HT1080 (cell line): Measurements from ENCODE around the gene ENPP1. TPM values are rescaled to one million over a fixed set of nuclear protein-coding genes. Genes with fewer than 3 reads are reported as not detected.

Experiments used
- DNase-seq: peaks from one replicate; pipeline ENCODE4 v3.0.0-alpha.2; 2015; ENCODE audit warnings: low read depth
- total RNA-seq: library from RNA; depleted of rRNA; stranded (reverse); fragments of >200 nt; shearing (Covaris generic); gene quantifications from 2 replicates; pipeline ENCODE4 v1.2.3, GENCODE V29; 2014

The ENPP1 gene
- total RNA-seq, 1 experiment from 2014 or later, result 24.7 TPM

DNA sequence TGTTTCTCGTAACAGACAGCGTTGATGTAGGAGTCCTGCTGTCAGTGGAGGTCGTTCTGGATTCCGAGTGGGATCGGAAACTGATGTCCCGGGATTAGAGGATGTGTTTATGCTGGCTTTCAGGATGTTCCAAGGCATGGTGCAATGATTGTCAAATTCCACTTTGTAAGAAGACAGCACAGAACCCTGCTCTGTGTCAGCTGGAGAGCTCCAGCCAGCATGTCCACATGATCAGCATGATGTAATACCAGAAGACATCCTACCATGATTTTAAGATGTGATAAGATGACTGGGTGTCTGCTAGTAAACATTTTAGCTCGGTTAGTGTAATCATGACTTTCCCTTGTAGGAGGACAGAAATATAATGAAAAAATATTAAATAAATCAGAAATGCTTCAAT is 20.3 kb downstream of the ENPP1 start:
- no peak for DNase-seq

DNA sequence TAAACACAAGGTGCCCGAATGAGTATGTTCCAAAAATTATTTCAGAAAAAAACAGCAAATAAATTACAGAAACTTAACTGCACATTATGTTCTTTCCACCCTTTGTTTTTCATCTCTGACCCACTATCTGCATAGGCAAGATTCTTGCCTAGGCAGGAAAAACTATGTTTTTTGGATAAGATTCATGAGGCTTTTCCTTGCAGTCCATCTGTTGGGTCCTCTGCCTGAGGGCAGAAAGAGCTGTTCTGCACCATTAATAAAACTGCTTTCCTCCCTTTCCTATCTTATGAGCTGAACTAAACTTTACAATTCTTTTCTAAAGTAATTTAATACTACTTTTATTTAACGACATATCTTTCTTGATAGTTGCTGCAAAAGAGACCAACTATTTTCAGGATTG is 21.1 kb downstream of the ENPP1 start:
- DNase-seq, result no peak

DNA sequence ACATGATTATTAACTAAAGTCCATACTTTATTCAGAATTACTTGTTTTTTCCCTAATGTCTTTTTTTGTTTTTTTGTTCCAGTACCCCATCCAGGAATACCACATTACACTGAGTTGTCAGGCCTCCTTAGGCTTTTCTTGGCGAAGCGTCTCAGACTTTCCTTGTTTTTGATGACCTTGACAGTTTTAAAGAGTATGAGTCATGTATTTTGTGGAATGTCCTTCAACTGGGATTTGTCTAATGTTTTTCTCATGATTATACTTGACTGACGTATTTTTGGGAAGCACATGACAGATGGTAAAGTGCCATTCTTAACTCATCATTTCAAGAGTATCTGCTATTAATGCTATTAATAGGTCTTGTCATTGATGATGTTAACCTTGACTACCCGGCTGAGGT is 23.6 kb downstream of the ENPP1 start:
- DNase-seq, result peak; percentile 28

DNA sequence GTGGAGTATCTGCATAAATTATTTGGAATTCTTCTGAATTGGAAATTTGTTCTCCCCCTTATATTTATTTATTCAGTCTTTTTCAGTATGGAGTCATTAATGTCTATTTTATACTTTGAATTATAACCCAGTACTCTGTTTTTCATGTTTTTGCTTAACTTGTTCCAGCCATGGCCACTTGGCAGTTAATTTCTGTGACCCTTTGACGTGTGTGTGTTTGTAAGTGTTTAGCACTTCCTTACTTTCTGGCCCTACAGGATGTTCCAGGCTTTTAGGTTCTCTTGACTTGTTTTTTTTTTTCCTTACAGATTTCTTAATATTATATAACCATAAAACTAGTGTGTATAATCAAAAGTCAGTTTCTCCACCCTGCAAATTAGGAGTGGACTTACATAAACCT is 24.1 kb downstream of the ENPP1 start:
- no peak for DNase-seq

DNA sequence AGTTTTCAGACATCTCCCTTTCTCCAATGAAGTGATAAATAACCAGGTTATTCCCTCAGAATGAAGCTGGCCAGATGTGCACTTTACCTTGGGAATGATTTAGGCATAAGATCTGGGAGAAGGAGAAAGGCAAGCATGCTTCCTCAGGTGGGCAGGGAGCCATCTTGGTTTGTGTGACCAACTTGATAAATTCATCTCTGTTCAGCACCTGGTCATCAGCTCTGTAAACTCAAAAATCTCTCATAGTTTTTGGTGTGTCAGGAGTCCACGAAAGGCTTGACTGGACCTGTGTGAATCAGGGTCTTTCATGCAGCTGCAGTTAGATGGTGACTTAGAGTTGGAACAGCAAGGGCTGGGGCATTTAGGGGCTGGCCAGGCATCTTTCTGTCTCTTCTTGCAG is 24.5 kb downstream of the ENPP1 start:
- no peak for DNase-seq

DNA sequence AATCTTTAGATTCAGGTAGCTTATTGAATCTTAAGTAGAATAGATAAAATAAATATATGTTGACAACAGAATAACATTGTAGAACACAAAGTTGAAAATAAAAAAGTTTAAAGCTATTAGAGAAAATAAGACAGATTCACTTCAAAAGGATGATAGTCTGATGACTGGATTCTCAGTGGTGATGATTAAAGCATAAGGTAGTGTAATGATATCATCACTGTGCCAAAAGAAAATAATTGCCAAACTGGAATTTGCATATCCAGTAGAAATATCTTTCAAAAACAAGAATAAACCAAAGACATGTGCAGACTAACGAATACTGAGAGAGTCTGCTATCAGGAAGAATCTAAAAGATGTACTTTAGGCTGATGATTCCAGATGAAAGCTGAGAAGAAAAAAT is 30.2 kb downstream of the ENPP1 start:
- no peak for DNase-seq

DNA sequence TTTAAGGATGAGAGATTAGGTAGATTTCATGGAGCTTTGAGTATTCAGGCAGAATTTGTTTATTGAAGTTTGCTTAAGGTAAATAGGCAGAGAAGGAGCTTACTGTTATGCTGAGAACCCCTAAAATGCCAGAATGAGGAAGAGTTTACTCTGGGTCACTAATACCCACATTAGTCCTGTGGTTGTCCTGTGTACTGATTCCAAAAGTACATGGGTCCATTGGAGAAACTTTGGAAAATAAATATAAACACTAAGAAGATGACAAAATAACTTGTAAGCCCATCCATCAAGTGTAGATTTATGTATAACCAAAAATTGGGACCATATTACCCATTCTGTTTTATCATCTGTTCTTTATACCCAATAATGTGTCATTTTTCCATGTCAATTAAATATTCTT is 31.6 kb downstream of the ENPP1 start:
- no peak for DNase-seq

DNA sequence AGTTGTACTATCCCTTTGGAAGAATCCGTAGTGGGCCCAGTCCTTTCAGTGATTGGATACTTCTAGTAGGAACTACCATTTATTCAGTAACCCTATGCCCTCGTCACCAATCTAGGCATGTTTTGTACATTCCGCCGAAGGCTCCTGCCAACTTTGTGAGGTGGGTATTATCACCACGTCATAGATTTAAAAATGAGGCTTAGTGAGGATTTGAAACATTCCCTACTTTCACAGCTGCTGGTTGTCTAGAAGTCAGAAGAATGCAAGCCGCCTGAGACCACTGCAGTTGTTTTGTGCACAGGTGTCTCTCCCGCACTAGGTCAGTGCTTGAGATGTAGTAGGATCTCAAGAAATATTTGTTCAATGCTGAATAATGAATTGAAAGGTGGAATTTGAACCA is 32.6 kb downstream of the ENPP1 start:
- no peak for DNase-seq

DNA sequence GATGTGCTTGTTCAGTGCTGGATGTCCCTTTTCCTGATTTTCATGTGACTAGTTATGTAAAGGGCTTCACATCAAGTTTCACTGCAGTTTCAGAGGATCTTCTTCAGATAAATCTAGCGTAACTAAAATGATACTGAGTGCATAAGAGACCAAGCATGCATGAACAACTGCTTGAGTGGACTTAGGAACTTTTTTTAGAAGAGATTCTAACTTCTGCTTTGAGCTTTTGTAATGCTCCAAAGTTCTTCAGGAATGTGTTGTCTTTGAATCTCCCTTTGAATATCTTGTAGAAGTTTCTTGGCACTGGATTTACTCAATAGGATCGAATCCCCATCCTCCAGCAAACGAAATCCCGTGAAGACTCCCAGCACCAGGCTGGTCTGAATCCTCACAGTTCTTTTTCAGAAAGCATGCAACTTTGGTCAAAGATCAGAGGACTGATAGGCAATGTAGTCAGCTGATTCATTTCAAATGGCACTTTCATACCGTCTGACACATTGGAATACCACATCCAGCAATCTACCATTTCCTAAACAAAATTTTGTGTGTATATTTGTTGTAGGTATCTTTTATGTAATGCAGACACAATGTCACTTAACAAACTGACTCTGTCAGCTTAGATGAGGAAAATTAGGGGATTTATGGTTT is 33.2 kb downstream of the ENPP1 start:
- DNase-seq, result no peak

DNA sequence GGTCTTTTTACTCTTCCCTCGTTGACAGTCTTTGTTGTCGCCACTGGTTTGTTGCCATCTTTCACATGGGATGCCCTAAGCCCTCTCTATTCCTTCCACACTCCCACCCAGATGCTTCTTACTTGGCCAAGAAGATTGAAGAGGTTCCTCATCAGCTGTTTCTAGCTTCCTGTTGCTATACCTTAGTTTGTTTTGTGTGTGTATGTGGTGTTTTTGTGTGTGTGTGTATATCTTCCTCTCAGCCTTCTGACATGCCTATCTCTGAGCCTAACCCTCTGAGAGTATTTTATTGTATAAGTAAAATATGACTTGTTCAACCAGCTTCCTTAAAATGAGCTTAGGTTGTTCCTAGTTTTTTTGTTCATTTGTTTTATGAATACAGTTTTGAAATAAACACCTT is 35.9 kb downstream of the ENPP1 start:
- DNase-seq, result no peak

DNA sequence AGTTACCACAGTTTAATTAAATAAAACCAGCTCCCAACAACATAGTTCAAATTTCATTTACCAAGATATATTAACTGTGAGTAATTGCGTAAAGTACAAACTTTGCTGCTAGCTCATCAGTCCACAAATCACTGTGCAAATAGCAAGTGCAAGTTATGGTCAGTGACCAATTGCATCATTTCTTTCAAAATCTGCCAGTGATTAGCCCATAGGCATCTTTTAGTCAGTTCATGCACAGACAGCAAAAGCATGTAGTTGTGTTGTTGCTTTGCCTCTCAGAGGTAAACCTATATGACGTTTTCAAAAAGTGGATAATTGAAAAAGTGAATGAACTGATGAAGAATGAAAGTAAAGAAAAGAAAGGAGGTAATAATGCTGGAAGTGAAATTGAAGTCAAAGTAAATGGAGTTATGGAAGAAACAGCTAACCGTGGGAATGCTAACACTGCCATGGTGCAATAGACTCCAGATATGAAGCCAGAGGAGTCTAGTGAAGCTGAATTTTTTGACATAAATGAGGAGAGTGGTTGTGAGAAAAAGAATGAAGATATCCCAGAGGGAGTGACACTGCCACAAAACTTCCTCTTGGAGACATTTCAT is 36.5 kb downstream of the ENPP1 start:
- DNase-seq, result no peak

DNA sequence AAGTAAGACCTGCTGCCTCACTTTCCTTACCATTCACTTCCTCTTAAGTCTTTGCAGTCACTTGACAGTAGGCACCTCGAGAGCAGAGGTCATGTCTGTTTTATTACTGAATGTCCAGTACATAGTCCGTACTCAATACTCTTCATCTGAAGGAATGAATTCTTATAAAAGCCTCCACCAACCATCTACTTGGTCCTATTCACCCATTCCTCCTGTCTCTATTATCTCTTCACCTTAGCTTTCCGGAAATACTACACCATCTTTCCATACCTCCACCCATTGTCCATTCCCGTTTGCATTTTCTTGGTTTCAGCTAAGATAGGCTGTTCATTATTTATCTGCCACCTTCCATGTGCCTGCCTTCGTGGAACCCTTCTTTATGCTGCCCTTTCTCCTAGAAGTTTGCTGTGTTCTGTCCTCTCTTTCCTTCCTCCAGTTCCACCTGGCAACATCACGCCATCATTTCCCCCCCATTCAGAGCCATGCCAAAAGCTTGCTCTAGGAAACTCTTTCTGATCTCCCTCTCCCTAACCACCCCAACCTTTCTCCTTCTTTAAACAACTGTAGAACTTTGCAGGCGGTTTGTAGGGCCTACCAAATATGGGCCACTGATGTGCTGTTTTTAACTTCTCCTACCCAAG is 38.3 kb downstream of the ENPP1 start:
- no peak for DNase-seq

DNA sequence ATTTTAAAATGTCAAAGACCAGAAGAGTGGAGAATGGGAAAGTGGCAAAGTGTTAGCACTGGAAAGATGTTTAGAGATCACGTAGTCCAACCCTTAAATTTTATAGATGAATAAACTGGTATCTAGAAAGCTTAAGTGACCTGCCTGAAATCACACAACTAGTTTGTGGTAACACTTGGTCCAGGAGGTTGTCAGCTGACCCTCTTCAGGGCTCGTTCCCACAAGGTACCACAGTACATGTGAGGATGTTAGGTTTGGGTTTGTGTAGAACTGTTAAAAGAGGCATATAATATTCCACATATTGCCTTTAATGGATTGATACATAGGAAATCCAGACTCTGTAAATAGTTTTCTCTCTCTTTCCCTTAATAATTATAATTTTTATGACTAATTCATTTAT is 39.1 kb downstream of the ENPP1 start:
- DNase-seq, result no peak

DNA sequence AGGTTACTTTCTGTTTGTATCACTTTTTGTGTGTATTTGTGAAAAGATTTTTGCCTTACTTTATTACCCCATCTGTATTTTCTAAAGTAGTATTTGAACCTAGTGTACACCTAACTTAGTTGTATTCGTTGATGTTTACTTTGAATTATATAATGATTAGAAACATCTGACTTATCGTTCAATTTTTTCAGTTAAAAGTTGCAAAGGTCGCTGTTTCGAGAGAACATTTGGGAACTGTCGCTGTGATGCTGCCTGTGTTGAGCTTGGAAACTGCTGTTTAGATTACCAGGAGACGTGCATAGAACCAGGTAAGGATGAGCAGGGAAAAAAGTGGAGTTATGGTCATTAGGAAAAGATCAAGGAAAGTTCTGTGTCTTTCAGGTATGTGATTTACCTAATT is 42.0 kb downstream of the ENPP1 start:
- no peak for DNase-seq

DNA sequence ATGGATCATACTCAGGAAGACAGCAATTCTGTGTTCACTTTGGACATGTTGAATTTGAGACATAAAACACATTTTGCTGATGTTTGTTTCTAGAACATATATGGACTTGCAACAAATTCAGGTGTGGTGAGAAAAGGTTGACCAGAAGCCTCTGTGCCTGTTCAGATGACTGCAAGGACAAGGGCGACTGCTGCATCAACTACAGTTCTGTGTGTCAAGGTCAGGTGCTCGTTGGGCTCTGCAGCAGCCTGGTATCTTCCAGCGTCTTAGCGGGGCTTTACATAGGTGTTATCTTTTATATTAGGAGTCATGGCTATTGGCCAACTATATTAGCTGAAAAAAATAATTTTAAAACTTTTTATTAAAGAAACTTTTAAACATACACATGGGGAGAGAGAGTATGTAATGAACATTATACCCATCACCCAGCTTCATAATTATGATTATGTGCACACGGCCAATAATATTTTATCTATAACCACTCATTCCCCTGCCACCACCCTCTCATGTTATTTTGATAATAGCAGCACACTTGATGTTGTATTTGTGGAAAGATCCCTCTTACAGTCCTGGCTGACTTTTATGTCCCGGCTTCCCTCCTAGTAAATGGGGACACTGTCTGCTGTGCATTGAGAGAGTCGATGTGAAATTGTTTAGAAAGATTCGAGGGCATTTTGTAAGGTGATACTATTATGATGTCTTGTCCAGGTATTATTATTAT is 43.4 kb downstream of the ENPP1 start:
- no peak for DNase-seq

DNA sequence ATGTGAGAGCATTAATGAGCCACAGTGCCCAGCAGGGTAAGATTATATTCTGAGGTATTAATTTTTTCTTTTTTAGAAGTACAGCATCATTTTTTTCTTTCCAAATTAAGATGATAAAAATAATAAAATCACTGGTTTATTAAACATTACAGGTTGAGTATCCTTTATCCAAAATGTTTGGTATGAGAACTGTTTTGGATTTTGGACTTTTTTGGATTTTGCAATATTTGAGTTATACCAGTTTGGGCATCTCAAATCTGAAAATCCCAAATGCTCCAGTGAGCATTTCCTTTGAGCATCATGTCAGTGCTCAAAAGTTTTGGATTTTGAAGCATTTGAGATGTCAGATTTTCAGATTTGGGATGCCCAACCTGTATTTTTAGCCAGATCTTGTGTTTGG is 44.4 kb downstream of the ENPP1 start:
- no peak for DNase-seq

DNA sequence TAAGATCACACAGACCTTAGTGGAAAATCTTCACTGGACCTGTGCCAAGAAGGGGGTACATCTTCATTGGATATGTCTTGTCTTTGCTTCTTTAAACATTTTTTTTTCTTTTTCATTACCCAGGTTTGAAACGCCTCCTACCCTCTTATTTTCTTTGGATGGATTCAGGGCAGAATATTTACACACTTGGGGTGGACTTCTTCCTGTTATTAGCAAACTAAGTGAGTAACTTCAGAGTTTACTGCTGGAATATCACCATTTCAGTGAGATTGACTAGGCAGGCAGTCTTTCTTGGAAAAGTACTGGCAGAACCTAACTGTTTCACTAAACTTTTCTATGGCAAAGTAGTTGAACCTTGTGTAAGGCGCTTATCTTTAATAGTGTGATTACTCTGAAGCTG is 47.0 kb downstream of the ENPP1 start:
- no peak for DNase-seq

DNA sequence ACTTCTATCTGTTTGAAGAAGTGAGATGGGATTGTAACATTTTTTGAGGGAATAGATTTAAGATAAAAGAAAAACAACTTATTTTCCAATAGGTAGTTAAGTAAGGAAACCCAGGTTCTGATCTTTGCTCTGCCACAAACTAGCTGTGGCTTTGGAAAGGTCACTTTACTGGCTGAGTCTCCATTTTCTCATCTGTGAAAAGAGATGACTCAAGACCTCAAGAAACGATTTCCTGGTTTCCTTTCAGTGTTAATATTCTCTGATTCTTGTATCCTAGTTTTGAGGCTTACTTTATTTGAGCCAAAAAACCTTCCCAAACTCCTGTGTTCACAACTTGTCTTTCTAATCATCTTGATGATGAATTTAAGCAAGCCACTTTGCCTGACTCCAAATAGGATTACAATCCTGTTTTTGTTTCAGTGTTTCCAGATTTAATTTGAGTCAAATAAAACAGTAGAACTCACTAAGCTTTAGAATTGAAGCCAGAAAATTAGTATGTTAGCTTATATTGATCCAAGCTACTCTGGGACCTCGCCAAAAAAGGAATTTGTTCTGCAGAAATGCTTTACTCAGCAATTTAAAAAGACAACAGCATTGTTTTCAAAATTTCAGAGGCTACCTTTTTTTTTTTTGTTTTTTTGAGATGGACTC is 51.1 kb downstream of the ENPP1 start:
- peak; percentile 67 for DNase-seq

DNA sequence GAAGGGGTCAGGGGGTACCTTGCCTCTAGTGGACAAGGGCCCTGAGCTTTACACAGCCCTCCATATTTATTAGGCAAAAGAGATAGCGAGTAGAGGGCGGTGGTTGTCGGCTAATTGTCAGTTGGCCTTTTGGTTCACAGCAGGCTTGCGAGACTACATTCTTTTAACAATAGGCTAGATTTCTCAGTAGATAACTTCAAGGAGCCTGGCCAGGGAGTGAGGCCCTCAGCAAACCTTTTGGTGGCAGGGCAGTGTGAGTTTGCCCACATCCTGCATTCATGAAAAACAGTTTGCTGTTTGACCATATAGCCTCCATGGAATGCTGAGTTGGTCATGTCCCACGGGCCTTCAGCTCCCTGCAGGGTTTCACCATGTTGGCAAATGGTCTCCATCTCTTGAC is 51.8 kb downstream of the ENPP1 start:
- DNase-seq, result peak; percentile 4

DNA sequence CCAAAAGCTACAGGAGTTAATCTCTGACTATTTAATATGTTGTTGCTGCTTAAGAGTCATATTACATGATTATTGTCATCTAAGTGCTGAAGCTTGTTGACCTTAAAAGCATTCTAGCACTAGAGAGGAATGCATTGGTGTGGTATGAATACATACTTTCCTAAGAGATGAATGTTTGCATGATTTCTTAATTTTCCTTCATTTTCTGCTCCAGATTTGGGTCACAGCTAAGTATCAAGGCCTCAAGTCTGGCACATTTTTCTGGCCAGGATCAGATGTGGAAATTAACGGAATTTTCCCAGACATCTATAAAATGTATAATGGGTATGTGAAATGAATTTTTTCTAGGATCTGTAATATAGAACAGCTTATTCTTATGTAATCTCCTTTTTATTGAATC is 53.6 kb downstream of the ENPP1 start:
- DNase-seq, result no peak

DNA sequence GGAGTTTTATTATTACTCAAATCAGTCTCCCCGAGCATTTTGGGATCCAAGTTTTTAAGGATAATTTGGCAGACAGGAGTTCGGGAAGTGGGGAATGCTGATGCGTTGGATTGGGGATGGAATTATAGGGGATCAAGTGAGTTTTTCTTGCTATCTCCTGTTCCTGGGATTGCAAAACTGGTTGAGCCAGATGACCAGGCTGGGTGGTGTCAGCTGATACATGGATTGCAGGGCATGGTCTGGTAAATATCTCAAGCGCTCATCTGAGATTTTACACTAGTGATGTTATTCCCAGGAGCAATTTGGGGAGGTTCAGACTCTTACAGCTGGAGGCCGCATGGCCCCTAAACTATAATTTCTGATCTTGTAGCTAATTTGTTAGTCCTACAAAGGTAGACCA is 54.7 kb downstream of the ENPP1 start:
- no peak for DNase-seq

DNA sequence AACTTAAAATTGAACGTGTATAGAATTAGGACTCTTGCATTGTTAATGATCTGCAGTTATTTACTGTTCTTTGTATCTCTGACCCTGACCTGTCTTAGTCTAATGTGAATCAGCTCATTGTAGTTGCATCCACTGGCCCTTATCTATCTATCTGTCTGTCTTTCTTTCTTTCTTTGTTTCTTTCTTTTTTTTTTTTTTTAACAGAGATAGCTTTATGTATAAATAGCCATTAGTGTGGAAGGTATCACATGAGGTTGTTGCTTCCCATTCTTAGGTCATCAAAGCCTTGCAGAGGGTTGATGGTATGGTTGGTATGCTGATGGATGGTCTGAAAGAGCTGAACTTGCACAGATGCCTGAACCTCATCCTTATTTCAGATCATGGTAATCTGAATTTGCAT is 59.9 kb downstream of the ENPP1 start:
- DNase-seq, result no peak
